HG02852 (cell line): ENCODE measurements around the gene CD6.
"Not testable (repeated sequence)": the region's sequence is repeated elsewhere in the genome, so short reads cannot be mapped to it uniquely, and the experiment has no call there.

ENCODE experiments used
- ATAC-seq: cut with Tn5 transposase; IDR thresholded peaks from one replicate; pipeline ENCODE4 v1.9.1; 2021; ENCODE audit warnings: mild to moderate bottlenecking, moderate library complexity; ENCODE audit not compliant: unreplicated experiment

The CD6 gene

DNA sequence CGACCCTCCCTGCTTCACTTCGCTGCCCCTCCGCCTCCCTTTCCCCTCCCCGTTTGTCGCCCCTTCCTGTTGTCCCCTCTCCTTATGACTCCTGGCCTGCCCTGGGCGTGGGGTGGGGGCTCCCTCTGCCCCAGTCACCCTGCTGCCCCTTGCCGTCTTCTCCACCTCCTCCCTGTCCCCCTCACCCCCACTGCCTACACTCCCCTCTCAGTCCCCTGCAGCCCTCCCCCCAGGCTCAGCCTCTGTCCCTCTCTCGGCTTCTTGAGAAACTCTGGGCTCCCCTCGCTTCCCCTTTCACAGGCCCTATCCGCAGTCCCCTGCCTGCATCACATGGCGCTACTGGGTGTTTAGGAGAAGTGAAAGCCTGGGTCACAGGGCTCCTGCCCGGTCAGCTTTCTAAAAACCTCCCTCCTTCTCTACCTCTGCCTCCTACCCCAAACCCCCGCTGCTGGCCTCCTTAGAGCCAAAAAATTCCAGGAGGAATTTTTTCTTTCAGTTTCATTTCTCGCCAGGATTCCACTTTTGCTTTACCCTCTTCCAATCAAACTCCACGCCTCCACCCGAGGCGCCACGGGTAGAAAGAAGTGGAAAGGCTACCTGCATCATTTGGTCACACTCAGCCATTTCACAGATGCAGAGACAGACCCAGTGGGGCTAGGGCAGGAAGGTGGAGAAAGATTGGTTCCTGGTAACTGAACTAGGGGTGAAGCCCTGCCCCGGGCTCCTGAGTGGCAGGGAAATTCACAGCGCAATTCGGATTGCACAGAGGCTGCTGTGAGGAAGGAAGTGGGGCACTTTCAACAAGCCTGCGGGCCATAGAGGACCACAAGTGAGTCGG lies 19.4 kb upstream of the CD6 start, which contains the start of gene SLC15A3:
Gene SLC15A3, minus strand, starts transcription at position 273 of the 838 bp plus-strand sequence. CDS start 625 bp downstream, outside the sequence.
- peak; percentile 75 for ATAC-seq

DNA sequence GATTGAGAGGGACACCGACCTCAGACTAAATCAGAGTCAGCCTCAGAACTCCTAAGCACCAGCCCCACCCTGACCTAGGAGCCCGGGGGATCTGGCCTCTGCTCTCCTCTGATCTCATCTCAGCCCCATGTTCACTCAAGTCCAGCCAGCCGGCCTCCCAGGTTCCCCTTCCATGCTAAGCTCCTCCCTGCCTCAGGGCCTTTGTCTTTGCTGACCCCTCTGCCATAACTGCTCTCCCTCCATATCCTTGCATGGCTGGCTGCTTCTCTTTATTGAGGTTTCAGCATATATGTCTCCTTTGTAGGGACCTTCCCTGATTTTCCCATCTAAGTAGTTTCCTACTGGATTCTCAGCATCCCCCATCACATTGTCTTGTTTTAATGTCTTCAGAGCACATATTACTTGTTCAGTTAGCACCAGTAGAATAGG lies 18.7 kb upstream of the CD6 start:
- ATAC-seq: no peak

DNA sequence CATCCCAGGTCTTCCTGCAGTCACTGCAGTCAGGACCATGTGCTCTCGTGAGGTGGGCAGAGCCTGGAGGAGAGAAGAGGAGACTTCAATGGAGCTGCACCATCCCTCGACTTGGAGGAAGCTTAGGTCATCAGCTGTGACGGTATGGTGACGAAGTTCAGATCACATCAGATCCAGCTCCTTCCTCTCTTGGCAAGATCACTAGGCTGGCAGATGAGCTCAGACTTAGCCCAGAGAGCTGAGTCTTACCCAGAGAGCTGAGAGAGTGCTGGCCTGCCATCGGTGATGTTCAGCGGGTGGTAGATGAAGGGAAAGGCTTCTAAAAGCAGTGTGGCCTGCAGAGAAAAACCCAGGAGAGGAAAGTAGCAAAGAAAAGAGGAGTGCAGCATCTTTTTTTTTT lies 17.7 kb upstream of the CD6 start:
- no peak for ATAC-seq

DNA sequence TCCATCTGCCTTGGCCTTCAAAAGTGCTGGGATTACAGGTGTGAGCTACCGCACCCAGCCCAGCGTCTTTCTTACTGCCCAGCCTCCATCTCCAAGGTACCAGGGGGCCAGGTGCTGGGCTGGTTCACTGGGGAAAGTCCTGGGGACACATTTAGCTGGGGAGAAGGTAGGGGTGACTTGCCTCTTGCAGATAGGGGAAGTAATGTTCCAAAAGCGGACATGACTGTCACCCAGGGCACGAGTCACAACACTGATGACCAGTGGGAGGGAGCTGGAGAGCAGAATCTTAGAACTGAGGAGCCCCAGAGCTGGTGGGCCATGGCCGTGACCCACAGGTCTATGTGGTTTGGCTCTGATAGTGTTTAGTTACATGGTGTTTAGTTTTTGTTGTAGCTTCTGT lies 17.1 kb upstream of the CD6 start:
- ATAC-seq: no peak

DNA sequence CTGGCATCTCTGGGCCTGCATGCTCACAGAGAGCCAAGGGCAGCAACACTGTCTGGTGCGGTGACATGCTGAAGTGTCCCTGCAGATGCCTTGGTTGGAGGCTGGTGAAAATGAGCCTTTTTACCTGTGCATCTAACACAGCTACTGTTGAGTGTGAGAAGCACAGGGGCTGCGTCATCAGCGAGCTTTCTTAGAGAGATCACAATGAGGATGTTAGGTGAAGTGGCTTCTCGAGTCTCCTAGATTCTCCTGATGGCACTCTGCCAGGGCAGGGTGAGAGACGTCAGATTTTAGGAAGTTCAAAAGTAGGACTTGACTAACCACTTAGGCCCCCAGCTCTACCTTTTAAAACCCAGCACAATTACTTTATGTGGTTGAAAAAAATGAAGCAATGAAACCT lies 15.9 kb upstream of the CD6 start:
- no peak for ATAC-seq

DNA sequence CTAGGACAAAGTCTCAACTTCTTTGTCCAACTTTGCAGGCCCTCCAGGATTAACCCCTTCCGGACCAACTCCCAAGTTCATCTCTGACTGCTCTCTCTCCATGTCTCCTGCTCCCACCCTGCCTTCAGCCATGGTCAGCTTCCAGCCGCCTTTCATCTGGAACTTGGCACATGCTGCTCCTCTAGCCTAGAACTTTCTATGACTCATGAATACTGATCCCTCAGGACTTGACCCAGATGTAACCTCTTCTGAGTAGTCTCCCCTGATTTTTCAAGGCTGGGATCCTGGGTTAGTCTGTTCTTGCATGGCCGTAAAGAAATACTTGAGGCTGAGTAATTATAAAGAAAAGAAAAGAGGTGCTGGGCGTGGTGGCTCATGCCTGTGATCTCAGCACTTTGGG lies 14.3 kb upstream of the CD6 start:
- no peak for ATAC-seq

DNA sequence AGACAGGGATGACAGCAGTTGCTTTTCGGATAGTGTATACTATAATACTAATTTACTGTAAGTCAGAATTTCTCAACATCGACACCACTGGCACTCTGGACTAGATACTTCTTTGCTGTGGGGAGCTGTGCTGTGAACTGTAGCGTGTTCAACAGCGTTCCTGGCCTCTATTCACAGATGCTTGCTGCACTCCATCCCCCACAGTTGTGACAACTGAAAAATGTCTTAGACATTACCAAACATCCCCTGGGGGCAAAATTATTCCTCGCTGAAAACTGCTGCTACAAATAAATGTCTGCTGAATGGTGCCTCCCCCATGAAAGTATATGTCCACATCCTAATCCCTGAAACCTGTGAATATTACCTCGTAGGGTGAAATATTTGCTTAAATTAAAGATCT lies 12.0 kb upstream of the CD6 start:
- ATAC-seq: no peak

DNA sequence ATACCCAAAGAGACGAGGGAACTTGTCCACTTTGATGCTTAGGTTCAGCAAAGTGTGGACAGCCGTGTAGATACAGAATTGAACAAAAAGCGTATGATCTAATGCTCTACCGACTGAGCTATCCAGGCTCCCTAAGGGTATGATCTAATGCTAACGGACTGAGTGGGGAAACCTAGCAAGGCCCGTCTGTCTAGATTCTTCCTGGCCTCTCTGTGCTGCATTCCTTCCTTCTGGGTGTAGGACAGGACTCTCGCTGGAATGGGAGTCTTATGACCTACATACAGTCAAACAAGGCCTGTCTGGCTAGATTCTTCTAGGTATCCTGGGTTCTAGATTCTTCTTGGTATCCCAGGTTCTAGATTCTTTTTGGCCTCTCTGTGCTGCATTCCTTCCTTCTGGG lies 11.1 kb upstream of the CD6 start:
- no peak for ATAC-seq

DNA sequence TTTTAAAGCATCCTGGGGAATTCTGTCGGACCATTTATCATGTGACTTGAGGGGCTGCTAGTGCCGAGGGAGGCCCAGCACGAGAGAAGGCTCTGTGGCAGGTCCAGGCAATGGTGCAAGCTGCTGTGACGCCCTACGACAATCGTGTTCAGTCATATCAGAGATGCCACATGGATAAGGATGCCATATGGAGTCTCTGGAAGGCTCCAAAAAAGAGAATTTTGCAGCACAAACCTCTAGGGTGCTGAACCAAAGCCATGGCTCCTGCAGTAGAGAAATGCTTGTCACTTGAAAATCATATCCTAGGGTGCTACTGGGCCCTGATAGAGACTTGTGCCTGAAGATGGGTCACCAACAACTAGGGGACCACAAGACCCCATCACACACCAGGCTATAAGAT lies 6.7 kb upstream of the CD6 start:
- no peak for ATAC-seq

DNA sequence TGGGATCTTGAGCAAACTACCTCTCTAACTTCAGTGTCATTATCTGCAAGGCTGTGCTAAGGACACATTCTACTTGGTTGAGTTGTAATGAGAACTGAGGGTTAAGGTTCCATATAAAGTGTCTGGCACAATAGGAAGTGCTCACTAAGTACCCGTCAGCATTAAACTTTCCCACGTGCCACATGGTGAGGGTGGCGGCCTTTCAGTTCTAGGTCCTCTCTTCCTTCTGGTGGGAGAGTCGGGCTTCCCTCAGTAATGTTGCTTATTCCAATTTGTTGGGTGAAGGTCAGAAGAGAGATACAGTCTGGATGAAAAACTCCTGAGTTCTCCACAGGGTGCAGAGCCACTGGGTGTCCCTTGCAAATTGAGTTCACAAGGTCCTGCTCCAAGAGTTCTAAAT lies 4.6 kb upstream of the CD6 start:
- ATAC-seq: no peak

DNA sequence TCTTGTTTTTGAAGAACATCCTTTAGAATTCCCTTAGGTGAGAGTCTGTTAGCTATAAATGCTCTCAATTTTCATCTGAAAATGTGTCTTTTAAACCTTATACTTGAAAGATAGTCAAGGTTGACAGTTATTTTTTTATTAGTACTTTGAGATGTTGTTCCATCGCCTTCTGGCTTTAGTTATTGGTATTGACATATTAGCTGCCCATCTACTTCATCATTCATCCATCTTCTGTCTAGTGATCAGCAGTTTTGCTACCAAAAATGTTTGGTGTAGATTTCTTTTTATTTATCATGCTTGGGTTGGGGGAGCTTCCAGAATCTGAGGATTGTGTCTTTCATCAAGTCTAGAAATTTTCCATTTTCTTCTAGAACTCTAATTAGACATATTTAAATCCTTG lies 3.3 kb upstream of the CD6 start:
- no peak for ATAC-seq

DNA sequence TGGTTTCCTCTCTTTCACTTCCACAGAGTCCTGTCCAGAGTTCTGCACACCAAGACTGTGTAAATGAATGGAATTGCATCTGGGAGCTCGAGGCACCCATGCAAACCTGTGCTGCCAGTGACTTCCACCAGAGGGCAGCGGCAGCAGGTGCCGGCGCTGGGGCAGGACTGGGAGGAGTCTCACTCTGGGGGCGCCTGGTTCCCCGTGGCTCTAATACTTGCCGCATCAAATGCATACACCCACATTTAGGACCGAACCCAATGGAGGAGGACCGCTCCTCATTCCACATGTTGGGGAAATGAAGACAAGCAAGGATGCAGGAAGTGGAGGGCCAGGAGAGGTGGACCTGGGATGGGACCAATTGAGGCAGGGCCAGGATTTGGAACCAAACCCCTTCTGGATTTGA lies 1.1 kb upstream of the CD6 start:
- no peak for ATAC-seq

DNA sequence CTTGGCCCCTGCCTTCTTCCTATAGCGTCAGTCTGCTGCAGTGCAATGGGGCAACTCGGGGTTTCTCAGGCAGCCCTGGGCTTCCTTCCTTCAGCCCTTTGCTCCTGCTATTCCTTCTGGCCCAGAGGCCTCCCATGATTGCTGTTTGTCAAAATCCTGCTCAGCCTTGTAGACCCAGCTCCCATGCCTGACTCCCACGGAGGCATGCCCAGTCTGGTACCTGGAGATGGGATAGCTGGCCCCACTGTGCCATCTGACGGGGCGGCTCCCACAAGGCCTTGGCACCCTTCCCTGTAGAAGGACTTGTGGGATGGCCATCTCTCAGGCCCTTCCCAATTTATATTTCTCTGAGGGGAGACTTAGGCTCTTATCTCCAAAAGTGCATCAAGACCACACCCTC lies 590 bp upstream of the CD6 start:
- ATAC-seq: no peak

DNA sequence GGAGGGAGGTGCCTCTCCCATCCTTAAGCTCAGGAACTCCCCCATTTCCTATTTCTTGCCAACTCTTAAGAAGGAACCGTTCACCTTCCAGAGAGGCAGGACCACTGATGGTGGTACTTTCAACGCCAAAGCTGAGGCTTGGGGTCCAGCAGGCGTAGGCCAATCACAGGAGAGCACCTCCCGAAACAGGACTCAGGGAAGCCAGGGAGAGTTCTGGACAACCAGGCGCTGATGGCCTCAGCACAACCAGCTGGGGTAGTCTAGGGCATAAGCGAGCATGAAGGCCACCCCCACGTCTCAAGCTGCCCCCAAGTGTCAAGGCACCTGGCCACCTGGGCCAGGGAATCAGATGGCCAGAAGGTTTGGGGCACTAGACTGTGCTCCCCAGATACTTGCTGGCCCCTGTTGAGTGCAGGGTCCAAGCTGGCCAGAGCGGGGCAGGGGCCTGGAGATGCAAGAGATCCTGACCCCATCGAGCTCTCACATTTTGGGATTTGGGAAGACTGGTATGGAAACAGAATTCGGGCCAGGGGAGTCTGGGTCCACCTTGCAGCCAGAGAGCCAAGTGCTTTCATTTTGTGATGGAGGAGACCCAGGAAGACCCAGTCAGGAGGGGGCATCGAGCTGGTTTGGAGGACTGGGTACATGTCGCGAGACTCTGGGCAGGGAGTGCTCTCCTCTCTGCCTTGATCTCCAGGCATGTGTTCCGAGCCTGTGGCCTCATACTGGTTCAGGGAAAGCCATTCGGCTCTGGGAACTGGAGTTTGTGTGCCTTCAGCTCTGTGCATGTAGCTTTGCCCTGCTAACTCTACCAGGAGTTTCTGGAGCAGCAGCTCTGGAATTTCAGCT lies 926 bp downstream of the CD6 start:
- no peak for ATAC-seq

DNA sequence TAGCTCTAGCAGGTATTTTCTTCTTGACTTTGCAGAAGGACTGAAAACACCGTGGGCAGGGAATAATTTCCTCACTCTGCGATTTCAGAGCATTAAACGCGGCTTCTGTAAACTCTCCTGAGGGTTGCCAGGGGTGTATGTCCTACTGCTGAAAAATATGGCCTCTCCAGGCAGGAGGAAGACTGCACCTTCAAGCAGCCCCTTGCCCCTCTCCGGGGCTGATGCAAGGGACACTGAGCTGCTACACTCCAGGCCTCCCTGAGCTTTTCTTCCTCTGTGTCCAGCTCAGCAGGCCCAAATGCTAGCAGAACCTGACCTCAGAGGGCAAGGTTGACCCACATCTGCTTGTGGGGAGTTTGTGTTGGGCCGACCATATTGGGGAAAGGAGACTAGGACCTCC lies 2.2 kb downstream of the CD6 start:
- no peak for ATAC-seq

DNA sequence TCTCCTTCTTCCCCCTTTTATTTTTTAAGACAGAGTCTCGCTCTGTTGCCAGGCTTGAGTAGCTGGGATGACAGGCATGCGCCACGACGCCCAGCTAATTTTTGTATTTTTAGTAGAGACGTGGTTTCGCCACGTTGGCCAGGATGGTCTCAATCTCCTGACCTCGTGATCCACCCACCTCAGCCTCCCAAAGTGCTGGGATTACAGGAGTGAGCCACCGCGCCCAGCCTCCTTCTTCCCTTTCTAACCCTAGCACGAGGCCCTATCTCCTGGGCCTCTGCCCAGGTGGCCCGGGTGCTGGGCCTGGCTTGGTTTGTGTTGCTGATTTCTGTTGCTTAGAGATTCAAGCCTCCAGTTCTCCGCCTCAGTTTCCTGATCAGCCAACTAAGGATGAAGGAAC lies 2.8 kb downstream of the CD6 start:
- ATAC-seq: not testable (repeated sequence)

DNA sequence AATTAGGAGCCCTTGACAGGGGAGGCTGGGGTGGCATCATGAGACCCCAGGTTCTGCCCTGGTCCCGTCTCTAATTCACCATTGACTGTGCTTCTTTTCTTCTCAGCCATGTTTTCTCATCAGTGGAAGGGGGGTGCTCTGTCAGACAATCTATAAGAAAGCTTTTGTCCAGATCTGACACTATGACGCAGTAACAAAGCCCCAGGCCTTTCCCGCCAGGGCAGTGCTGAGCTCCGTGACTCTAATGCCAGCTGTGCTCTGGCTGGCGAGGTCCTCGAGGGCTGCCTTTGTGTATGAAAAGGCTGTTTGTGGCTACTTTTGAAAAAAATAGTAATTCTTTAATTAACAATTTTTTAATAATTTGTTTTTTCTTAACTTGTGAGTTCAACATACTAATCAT lies 3.2 kb downstream of the CD6 start:
- ATAC-seq: no peak

DNA sequence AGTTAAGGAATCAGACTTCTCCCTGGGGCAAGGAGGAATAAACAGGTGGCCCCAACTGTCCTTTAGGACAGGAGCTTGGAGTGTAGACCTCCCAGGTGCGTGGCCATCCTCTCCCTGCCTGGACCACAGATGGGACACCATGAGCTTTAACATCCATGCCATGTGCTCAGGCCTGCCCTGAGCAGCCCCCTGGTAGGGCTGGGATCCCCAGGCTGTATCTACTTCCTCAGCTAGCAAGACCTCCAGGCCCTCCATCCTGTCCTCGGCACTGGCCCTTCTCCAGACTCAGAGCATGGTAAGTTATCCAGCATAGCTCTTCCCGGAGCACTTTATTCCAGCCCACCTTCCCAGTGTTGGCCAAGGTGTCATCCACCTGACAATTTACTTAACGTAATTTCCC lies 5.7 kb downstream of the CD6 start:
- no peak for ATAC-seq

DNA sequence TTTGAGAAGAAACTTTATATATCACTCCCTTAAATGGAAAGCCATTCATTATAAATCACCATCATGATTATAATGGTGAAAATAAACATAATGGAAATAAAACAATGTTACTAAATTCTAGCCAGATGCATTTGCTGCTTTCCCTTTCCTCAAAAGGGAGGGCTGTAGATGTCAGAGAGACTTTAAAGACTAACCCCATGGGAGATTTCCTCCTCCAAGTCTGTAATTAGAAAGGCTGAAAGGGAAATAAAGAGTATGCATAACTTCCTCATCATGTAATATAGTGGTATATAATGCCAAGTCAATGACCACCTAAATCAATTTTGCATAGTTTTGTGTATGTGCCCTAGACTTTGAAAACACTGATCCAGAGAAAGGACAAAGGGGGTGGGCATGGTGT lies 6.4 kb downstream of the CD6 start:
- no peak for ATAC-seq

DNA sequence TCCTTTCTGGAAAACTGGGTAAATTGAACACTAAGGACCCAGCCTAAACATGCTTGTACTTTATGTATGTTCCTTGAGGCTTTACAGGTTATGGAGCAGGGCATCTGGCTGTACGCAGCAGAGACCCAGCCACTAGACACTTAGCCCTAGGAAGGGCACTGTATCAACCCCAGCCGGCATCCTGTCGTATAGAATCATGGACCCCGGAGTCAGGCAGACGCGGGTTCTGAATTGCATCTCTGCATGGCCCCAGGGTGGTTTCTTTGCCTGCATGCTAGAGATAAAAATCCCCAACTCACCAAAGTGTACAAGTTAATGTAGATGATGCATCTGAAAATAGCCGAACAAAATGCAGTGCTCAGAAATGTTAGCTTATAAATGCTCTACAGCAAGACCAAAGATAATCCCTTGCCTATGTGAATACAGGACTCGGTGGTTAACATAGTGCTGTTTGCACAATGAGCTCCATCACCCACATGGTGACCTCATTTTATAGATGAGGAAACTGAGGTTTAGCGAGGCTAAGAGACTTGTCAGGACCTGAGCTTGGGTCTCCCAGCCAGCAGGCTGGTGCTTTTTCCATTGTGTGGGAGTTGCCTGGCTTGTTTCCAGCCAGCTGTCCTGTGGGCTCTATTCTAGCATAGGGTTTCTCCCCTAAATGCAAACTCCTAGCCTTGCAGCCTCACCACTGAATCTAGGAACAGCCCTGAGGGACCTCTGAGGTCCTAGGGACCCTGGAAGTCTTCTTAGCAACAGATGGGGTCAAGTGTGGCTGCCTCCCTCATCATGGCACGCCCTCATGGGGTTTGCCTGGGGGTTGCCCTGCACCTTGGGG lies 7.3 kb downstream of the CD6 start:
- ATAC-seq: no peak

DNA sequence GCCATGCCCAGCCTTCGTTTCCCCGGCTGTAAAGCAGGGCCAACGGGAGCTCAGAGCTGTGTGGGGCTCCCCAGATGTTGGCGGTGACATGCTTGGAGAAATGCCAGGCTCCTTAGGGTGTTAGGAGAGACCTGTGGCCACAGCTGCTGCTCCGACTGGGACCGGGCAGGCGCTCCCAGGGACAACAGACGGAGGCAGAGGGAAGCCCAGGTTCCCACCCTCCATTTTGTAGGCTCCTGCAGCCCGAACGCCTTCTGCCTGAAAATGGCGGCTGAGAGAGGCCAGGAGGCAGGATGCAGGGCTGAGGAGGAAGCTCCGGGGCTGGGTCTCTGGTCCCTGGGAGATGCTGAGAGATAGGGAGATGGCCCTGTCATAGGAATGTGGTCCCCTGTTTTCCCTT lies 10.0 kb downstream of the CD6 start:
- ATAC-seq: no peak
